CD4-positive, alpha-beta memory T cell (primary cell): Measurements from ENCODE around the gene PAK4. TPM values are rescaled to one million over a fixed set of nuclear protein-coding genes. Genes with fewer than 3 reads are reported as not detected.
"Not testable (repeated sequence)": the region's sequence is repeated elsewhere in the genome, so short reads cannot be mapped to it uniquely, and the experiment has no call there.

Experiments used
- CTCF ChIA-PET: fragments of 350-600 bp; sonication (Branson Sonifier 250); formaldehyde crosslinking; loops from one replicate; lab custom pipeline; 2021; ENCODE audit warnings: inconsistent platforms; ENCODE audit not compliant: partially characterized antibody; lab: Charles Lee
- POLR2A ChIA-PET: fragments of 350-600 bp; sonication (Branson Sonifier 250); formaldehyde crosslinking; loops from one replicate; lab custom pipeline; 2021; ENCODE audit not compliant: partially characterized antibody; lab: Charles Lee
- DNase-seq, 5 donors: peaks; one replicate each; pipeline versions ENCODE4 v3.0.0 to v3.0.0-alpha.2; 2020 to 2022; ENCODE audit warnings: mixed read lengths in 1 of 5
- H3K27ac ChIP-seq: one replicate; pipeline ENCODE4 v1.7.0; 2013; ENCODE audit warnings: low read depth, low read length
- H3K27me3 ChIP-seq: 2 replicates; pipeline ENCODE4 v1.7.0; 2013; ENCODE audit warnings: mild to moderate bottlenecking, low read length, moderate library complexity; ENCODE audit not compliant: insufficient read depth
- H3K36me3 ChIP-seq: 2 replicates; pipeline ENCODE4 v1.7.0; 2013; ENCODE audit warnings: mild to moderate bottlenecking, low read length, moderate library complexity; ENCODE audit not compliant: insufficient read depth
- H3K4me1 ChIP-seq: 2 replicates; pipeline ENCODE4 v1.7.0; 2013; ENCODE audit warnings: mild to moderate bottlenecking, low read length, moderate library complexity; ENCODE audit not compliant: insufficient read depth
- H3K4me3 ChIP-seq, 2 donors: one replicate each; pipeline ENCODE4 v1.7.0; 2013; ENCODE audit warnings: low read length in 2 of 2, mild to moderate bottlenecking in 1 of 2
- H3K9me3 ChIP-seq, 2 donors: one replicate each; pipeline ENCODE4 v1.7.0; 2013; ENCODE audit warnings: low read length in 2 of 2, control low read depth in 1 of 2; ENCODE audit not compliant: control insufficient read depth in 1 of 2
- H3K27ac Mint-ChIP-seq, 7 donors: one replicate each; pipeline ENCODE4 v1.8.0; 2020 to 2021; ENCODE audit warnings: mixed read lengths in 7 of 7, mild to moderate bottlenecking in 6 of 7, inconsistent platforms in 3 of 7, moderate library complexity in 3 of 7
- H3K27me3 Mint-ChIP-seq, 2 donors: one replicate each; pipeline ENCODE4 v1.8.0; 2020 to 2021; ENCODE audit warnings: mixed read lengths in 2 of 2
- H3K36me3 Mint-ChIP-seq, 2 donors: one replicate each; pipeline ENCODE4 v1.8.0; 2020 to 2021; ENCODE audit warnings: mixed read lengths in 2 of 2, inconsistent platforms in 1 of 2, mild to moderate bottlenecking in 1 of 2
- H3K4me1 Mint-ChIP-seq, 4 donors: one replicate each; pipeline ENCODE4 v1.8.0; 2020 to 2021; ENCODE audit warnings: mixed read lengths in 4 of 4, mild to moderate bottlenecking in 1 of 4
- H3K4me3 Mint-ChIP-seq, 8 donors: one replicate each; pipeline ENCODE4 v1.8.0; 2020 to 2021; ENCODE audit warnings: mixed read lengths in 8 of 8, mild to moderate bottlenecking in 7 of 8, moderate library complexity in 6 of 8, inconsistent platforms in 3 of 8
- H3K9me3 Mint-ChIP-seq, 8 donors: one replicate each; pipeline ENCODE4 v1.8.0; 2020 to 2021; ENCODE audit warnings: mixed read lengths in 8 of 8, mild to moderate bottlenecking in 5 of 8, inconsistent platforms in 3 of 8, moderate library complexity in 1 of 8
- intact Hi-C: fragments of 100-400 bp; cut with micrococcal nuclease; formaldehyde crosslinking; loops from one replicate; pipeline ENCODE4 v1.15.1; 2023
- polyA plus RNA-seq, 2 donors: library from polyadenylated mRNA; unstranded; fragments of 300-500 nt; fragmentation: Illumina TruSeq; gene quantifications; one replicate each; pipeline ENCODE4 v1.2.3, GENCODE V29; 2021
- total RNA-seq, 2 experiments: library from RNA; stranded (reverse); gene quantifications; one replicate each; pipeline ENCODE4 v1.2.3, GENCODE V29; 2021

Gene PAK4
- total and polyA plus RNA-seq, 4 experiments from 2014 or later = 1.3 to 15.7 (median 8.0) TPM

DNA sequence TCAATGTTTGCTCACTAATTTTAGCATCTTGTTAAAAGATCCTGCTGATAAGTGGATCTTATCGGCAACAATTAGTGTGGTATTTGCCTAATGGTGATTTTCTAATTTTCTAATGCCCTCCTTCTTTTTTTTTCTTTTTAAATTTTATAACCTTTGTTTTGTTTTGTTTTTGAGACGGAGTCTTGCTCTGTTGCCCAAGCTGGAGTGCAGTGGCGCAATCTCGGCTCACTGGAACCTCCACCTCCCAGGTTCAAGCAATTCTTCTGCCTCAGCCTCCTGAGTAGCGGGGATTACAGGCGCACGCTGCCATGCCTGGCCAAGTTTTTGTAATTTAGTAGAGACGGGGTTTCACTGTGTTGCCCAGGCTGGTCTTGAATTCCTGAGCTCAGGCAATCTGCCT, 35.6 kb upstream of the PAK4 start:
- H3K36me3 ChIP-seq, CTCF ChIA-PET, H3K9me3 ChIP-seq, H3K4me3 Mint-ChIP-seq, H3K27me3 ChIP-seq, H3K4me1 Mint-ChIP-seq, H3K27ac ChIP-seq, H3K4me1 ChIP-seq, H3K4me3 ChIP-seq, intact Hi-C loops, H3K36me3 Mint-ChIP-seq, H3K9me3 Mint-ChIP-seq, H3K27ac Mint-ChIP-seq, POLR2A ChIA-PET, DNase-seq: not testable (repeated sequence)
- H3K27me3 Mint-ChIP-seq = peaks cover 7 to 10% of the 10 kb centered on the region in 2 donors

DNA sequence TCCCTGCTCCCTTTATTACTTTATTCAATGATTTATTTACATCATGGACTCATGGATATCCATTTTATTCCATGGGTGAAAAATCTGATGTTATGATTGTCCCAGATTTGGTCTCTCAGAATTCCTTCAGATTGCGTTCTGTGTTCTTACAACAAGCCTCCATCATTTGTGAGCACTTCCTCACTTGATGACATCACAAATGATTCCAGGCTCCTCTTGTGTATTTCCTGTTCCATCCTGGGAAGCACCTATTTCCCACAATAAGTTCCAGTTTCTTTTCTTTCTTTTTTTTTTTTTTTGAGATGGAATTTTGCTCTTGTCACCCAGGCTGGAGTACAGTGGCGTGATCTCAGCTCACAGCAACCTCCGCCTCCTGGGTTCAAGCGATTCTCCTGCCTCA, 34.7 kb upstream of the PAK4 start:
- Mint-ChIP-seq H3K36me3 (peaks cover 0 to 4% of the 10 kb centered on the region in 2 donors), H3K9me3 (no peaks in the 10 kb centered on the region), H3K4me1 (peaks cover 0 to 1% (median under 1%) of the 10 kb centered on the region in 4 donors), H3K27ac (no peak overlapping the region), H3K27me3 (peaks cover 5 to 6% of the 10 kb centered on the region in 2 donors), H3K4me3 (no peak overlapping the region)
- no peak for DNase-seq
- POLR2A ChIA-PET = no interaction called here
- Histone ChIP-seq H3K27me3 (no peaks in the 10 kb centered on the region), H3K36me3 (no peaks in the 10 kb centered on the region), H3K4me1 (no peaks in the 10 kb centered on the region), H3K4me3 (no peak overlapping the region), H3K27ac (no peak overlapping the region), H3K9me3 (no peaks in the 10 kb centered on the region)
- CTCF ChIA-PET = no interaction called here
- intact Hi-C loops = no loop called here

DNA sequence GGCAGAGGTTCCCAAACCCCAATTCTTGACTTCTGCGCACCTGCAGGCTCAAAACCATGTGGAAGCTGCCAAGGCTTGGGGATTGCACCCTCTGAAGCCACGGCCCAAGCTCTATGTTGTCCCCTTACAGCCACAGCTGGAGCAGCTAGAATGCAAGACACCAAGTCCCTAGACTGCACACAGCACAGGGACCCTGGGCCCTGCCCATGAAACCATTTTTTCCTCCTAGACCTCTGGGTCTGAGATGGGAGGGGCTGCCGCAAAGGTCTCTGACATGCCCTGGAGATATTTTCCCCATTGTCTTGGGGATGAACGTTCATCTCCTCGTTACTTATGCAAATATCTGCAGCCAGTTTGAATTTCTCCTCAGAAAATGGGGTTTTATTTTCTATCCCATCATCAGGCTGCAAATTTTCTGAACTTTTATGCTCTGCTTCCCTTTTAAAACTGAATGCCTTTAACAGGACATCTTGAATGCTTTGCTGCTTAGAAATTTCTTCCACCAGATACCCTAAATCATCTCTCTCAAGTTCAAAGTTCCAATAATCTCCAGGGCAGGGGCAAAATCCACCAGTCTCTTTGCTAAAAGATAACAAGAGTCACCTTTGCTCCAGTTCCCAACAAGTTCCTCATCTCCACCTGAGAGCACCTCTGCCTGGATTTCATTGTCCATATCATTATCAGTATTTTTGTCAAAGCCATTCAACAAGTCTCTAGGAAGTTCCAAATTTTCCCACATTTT, 29.6 kb upstream of the PAK4 start:
- H3K27ac ChIP-seq, H3K4me3 Mint-ChIP-seq, H3K36me3 Mint-ChIP-seq, POLR2A ChIA-PET, intact Hi-C loops, H3K4me1 Mint-ChIP-seq, DNase-seq, H3K4me3 ChIP-seq, H3K9me3 Mint-ChIP-seq, H3K4me1 ChIP-seq, H3K9me3 ChIP-seq, H3K27ac Mint-ChIP-seq, CTCF ChIA-PET, H3K27me3 ChIP-seq, H3K36me3 ChIP-seq: not testable (repeated sequence)
- peaks cover 20 to 27% of the 10 kb centered on the region in 2 donors for H3K27me3 Mint-ChIP-seq

DNA sequence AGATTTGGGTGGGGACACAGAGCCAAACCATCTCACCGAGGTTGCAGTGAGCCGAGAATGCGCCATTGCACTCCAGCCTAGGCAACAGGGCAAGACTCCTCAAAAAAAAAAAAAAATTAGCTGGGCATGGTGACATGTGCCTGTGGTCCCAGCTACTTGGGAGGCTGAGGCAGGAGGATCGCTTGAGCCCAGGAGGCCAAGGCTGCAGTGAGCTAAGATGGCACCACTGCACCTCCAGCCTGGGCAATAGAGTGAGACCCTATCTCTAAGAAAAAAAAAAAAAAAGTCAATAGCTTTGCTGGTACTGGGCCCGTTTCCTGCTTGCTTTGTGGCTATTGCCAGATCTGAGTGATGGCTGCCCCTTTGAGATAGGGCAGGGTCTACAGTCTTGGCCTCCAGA, 28.3 kb upstream of the PAK4 start:
- H3K36me3 ChIP-seq = no peaks in the 10 kb centered on the region
- no peaks in the 10 kb centered on the region for H3K27me3 ChIP-seq
- no peak overlapping the region for H3K27ac ChIP-seq
- H3K9me3 ChIP-seq = no peaks in the 10 kb centered on the region
- no peaks in the 10 kb centered on the region for H3K4me1 ChIP-seq
- intact Hi-C loops = no loop called here
- peaks cover 20 to 27% of the 10 kb centered on the region in 2 donors for H3K27me3 Mint-ChIP-seq
- DNase-seq = no peak
- no peak overlapping the region for H3K4me3 ChIP-seq
- H3K27ac Mint-ChIP-seq = no peak overlapping the region
- no peak overlapping the region for H3K4me3 Mint-ChIP-seq
- peaks cover 0 to 1% (median 0%) of the 10 kb centered on the region in 8 donors for H3K9me3 Mint-ChIP-seq
- POLR2A ChIA-PET = no interaction called here
- peaks cover 0 to 4% of the 10 kb centered on the region in 2 donors for H3K36me3 Mint-ChIP-seq
- peaks cover 0 to 1% (median 0%) of the 10 kb centered on the region in 4 donors for H3K4me1 Mint-ChIP-seq
- CTCF ChIA-PET = no interaction called here

DNA sequence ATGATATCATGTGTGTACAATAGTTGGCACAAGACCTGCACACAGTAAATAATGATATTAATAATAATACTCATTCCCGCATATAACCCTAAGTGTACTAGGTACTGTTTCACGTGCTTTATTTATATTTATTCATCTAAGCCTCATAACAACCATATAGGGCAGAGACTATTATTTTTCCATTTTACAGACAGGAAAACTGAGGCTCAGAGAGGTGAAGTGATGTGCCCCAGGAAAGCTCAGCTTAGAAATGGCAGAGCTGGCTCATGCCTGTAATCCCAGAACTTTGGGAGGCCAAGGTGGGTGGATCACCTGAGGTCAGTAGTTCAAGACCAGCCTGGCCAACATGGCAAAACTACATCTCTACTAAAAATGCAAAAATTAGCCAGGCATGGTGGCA, 27.9 kb upstream of the PAK4 start:
- H3K27me3 Mint-ChIP-seq = peaks cover 22 to 27% of the 10 kb centered on the region in 2 donors
- peaks cover 0 to 4% of the 10 kb centered on the region in 2 donors for H3K36me3 Mint-ChIP-seq
- H3K4me1 ChIP-seq = no peaks in the 10 kb centered on the region
- CTCF ChIA-PET = no interaction called here
- H3K36me3 ChIP-seq = no peaks in the 10 kb centered on the region
- no peak overlapping the region for H3K27ac ChIP-seq
- POLR2A ChIA-PET = no interaction called here
- no peaks in the 10 kb centered on the region for H3K9me3 ChIP-seq
- intact Hi-C loops = no loop called here
- H3K27ac Mint-ChIP-seq = no peak overlapping the region
- DNase-seq = no peak
- peaks cover 0 to 1% (median 0%) of the 10 kb centered on the region in 8 donors for H3K9me3 Mint-ChIP-seq
- no peak overlapping the region for H3K4me3 ChIP-seq
- no peaks in the 10 kb centered on the region for H3K27me3 ChIP-seq
- H3K4me1 Mint-ChIP-seq = peaks cover 0 to 1% (median 0%) of the 10 kb centered on the region in 4 donors
- no peak overlapping the region for H3K4me3 Mint-ChIP-seq

DNA sequence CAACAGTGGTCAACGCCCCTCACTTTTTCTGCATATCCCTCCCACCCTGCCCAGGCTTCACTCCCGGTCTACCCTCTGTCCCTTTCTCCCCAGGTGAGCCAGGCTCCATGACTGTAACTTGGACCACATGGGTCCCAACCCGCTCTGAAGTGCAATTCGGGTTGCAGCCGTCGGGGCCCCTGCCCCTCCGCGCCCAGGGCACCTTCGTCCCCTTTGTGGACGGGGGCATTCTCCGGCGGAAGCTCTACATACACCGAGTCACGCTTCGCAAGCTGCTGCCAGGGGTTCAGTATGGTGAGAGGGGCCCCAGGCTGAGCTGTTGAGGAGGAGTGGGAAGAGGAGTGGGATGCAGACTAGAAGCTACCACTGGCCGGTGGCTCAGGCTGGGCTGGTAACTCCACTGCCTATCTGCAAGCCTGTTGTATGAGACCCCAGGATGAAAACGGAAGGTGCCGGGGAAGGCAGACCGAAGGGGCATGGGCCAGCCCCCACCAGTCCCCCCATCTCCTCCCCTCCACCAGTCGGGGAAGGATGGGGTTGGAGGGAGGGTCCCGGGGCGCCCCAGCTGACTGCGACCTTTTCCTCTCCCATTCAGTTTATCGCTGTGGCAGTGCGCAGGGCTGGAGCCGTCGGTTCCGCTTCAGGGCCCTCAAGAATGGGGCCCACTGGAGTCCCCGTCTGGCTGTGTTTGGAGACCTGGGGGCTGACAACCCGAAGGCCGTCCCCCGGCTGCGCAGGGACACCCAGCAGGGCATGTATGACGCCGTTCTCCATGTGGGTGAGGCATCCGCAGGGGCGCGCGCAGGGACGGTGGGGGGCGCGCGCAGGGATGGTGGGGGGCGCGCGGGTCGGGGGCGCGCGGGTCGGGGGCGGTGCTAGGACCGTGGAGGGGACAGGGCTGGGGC, 27.0 kb upstream of the PAK4 start:
- Mint-ChIP-seq H3K9me3 (peaks cover 0 to 1% (median 0%) of the 10 kb centered on the region in 8 donors), H3K4me3 (no peak overlapping the region), H3K4me1 (peaks cover 0 to under 1% (median 0%) of the 10 kb centered on the region in 4 donors), H3K27ac (no peak overlapping the region), H3K27me3 (peaks cover 21 to 27% of the 10 kb centered on the region in 2 donors), H3K36me3 (peaks cover 0 to 1% of the 10 kb centered on the region in 2 donors)
- H3K36me3 ChIP-seq = no peaks in the 10 kb centered on the region
- H3K4me3 ChIP-seq = no peak overlapping the region
- POLR2A ChIA-PET = interaction anchor here (0.5 kb wide), 1 partner anchor 565 kb away, joined by 3 read pairs; no protein-coding TSS in a partner anchor
- intact Hi-C loops = no loop called here
- DNase-seq = no peak
- H3K4me1 ChIP-seq = no peaks in the 10 kb centered on the region
- no peak overlapping the region for H3K27ac ChIP-seq
- no peaks in the 10 kb centered on the region for H3K9me3 ChIP-seq
- H3K27me3 ChIP-seq = no peaks in the 10 kb centered on the region
- CTCF ChIA-PET = no interaction called here

DNA sequence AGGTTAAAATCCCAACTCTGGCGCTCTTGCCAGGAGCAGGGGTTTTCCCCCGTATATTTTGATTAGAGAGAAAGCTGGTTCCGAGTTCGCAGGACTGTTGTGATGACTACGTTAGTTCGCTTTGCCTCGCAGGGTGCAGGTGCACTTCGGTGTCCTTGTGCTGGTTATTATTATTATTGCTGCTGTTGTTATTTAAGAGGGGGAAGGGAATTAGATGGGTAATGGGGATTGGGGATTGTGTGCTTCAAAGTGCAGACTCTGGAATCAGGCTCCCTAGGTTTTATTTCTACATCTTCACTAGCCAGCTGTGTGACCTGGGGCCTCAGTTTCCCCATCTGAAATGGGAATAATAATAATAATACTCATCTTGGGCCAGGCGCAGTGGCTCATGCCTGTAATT, 26.2 kb upstream of the PAK4 start:
- Mint-ChIP-seq H3K27ac (no peak overlapping the region), H3K4me3 (no peak overlapping the region), H3K27me3 (peaks cover 18 to 27% of the 10 kb centered on the region in 2 donors), H3K9me3 (peaks cover 0 to 1% (median 0%) of the 10 kb centered on the region in 8 donors), H3K4me1 (no peaks in the 10 kb centered on the region), H3K36me3 (no peaks in the 10 kb centered on the region)
- intact Hi-C loops = no loop called here
- H3K36me3 ChIP-seq = no peaks in the 10 kb centered on the region
- ChIA-PET POLR2A (no interaction called here), CTCF (no interaction called here)
- no peak overlapping the region for H3K4me3 ChIP-seq
- no peak overlapping the region for H3K27ac ChIP-seq
- no peaks in the 10 kb centered on the region for H3K9me3 ChIP-seq
- H3K27me3 ChIP-seq = no peaks in the 10 kb centered on the region
- DNase-seq = no peak
- H3K4me1 ChIP-seq = no peaks in the 10 kb centered on the region
